IMR-90 (cell line): Measurements from ENCODE around the gene YLPM1.

ENCODE experiments used
- BHLHE40 ChIP-seq: fragments of 150-350 bp; IDR thresholded peaks from 2 replicates; pipeline ENCODE4 v1.6.1; 2016; ENCODE audit warnings: mild to moderate bottlenecking, low read depth, low read length
- CTCF ChIP-seq: conservative IDR thresholded peaks from 2 replicates; pipeline ENCODE4 v1.5.1; 2012; ENCODE audit warnings: mild to moderate bottlenecking, low read depth, low read length, improper control_type of control experiment
- FOS ChIP-seq: fragments of 150-350 bp; IDR thresholded peaks from 2 replicates; pipeline ENCODE4 v1.6.1; 2016; ENCODE audit warnings: low read depth, low read length
- MAFK ChIP-seq: IDR thresholded peaks from 2 replicates; pipeline ENCODE4 v1.6.1; 2012; ENCODE audit warnings: low read depth, low read length, improper control_type of control experiment
- MXI1 ChIP-seq: IDR thresholded peaks from 2 replicates; pipeline ENCODE4 v1.6.1; 2012; ENCODE audit warnings: low read depth, mild to moderate bottlenecking, low read length, moderate library complexity, borderline replicate concordance
- NFE2L2 ChIP-seq: fragments of 150-350 bp; IDR thresholded peaks from 2 replicates; pipeline ENCODE4 v1.6.1; 2016; ENCODE audit warnings: low read depth, mild to moderate bottlenecking, low read length
- POLR2A ChIP-seq: IDR thresholded peaks from 2 replicates; pipeline ENCODE4 v1.6.1; 2012; ENCODE audit warnings: mild to moderate bottlenecking, low read depth, low read length
- RAD21 ChIP-seq: IDR thresholded peaks from 2 replicates; pipeline ENCODE4 v1.6.1; 2012; ENCODE audit warnings: low read length, improper control_type of control experiment
- RCOR1 ChIP-seq: IDR thresholded peaks from 2 replicates; pipeline ENCODE4 v1.6.1; 2012; ENCODE audit warnings: mild to moderate bottlenecking, low read length, improper control_type of control experiment; ENCODE audit not compliant: insufficient replicate concordance
- RFX5 ChIP-seq: IDR thresholded peaks from 2 replicates; pipeline ENCODE4 v1.8.0; 2012; ENCODE audit warnings: low read depth, mild to moderate bottlenecking, low read length, moderate library complexity
- SMC3 ChIP-seq: fragments of 150-350 bp; IDR thresholded peaks from 2 replicates; pipeline ENCODE4 v1.6.1; 2016; ENCODE audit warnings: low read depth, mild to moderate bottlenecking, antibody characterized with exemption, low read length, moderate library complexity
- USF2 ChIP-seq: fragments of 150-350 bp; IDR thresholded peaks from 2 replicates; pipeline ENCODE4 v1.6.1; 2017; ENCODE audit warnings: mild to moderate bottlenecking, antibody characterized with exemption, low read length, low read depth

GRCh38 chr14:74864198-74864597 lies 101.1 kb downstream of the YLPM1 start:
- TF ChIP-seq POLR2A: no peak
- no peak for TF ChIP-seq MAFK
- TF ChIP-seq CTCF: no peak
- no peak for TF ChIP-seq BHLHE40
- TF ChIP-seq RAD21: no peak
- no peak for TF ChIP-seq MXI1
- no peak for TF ChIP-seq SMC3
- TF ChIP-seq NFE2L2: no peak
- no peak for TF ChIP-seq USF2
- no peak for TF ChIP-seq RCOR1
- TF ChIP-seq FOS: no peak
- TF ChIP-seq RFX5: no peak
